MCF 10A (cell line): ENCODE results near the gene TGFB1I1. TPM values are rescaled to one million over a fixed set of nuclear protein-coding genes. Genes with fewer than 3 reads are reported as not detected.

Experiments
- BruUV-seq: library from RNA; stranded (reverse); fragments of 400-500 nt; replicated peaks from 2 replicates; lab custom pipeline; 2021; lab: Mats Ljungman, UMichigan
- CTCF ChIA-PET: fragments of 300-600 bp; sonication (Branson Sonifier 250); formaldehyde crosslinking; extraction: SDS; loops from one replicate; lab custom pipeline; 2021; ENCODE audit warnings: antibody characterized with exemption, inconsistent platforms; lab: Yijun Ruan, JAX
- POLR2A ChIA-PET: fragments of 300-600, 350-650 bp; sonication (Branson Sonifier 250); formaldehyde crosslinking; extraction: SDS; loops from one replicate; lab custom pipeline; 2020; ENCODE audit warnings: antibody characterized with exemption, inconsistent platforms; lab: Yijun Ruan, JAX
- DNase-seq: peaks from one replicate; pipeline ENCODE4 v3.0.0-alpha.2; 2018; ENCODE audit not compliant: unreplicated experiment
- H3K27ac Mint-ChIP-seq: one replicate; pipeline ENCODE4 v1.8.0; 2022; ENCODE audit warnings: mild to moderate bottlenecking, low read depth, mixed read lengths; ENCODE audit not compliant: unreplicated experiment
- H3K27me3 Mint-ChIP-seq: one replicate; pipeline ENCODE4 v1.8.0; 2022; ENCODE audit warnings: mixed read lengths; ENCODE audit not compliant: insufficient read depth, unreplicated experiment
- H3K36me3 Mint-ChIP-seq: one replicate; pipeline ENCODE4 v1.8.0; 2022; ENCODE audit warnings: mild to moderate bottlenecking, moderate library complexity, mixed read lengths; ENCODE audit not compliant: insufficient read depth, unreplicated experiment
- H3K4me1 Mint-ChIP-seq: one replicate; pipeline ENCODE4 v1.8.0; 2022; ENCODE audit warnings: mixed read lengths; ENCODE audit not compliant: insufficient read depth, unreplicated experiment
- H3K4me3 Mint-ChIP-seq: one replicate; pipeline ENCODE4 v1.8.0; 2022; ENCODE audit warnings: mild to moderate bottlenecking, moderate library complexity, mixed read lengths; ENCODE audit not compliant: unreplicated experiment
- H3K9me3 Mint-ChIP-seq: one replicate; pipeline ENCODE4 v1.8.0; 2022; ENCODE audit warnings: mixed read lengths; ENCODE audit not compliant: unreplicated experiment
- intact Hi-C: fragments of 100-400 bp; cut with micrococcal nuclease; formaldehyde crosslinking; loops from 2 replicates; pipeline ENCODE4 v1.14.1; 2022
- total RNA-seq: library from RNA; stranded (reverse); gene quantifications from 2 replicates; pipeline ENCODE4 v1.2.3, GENCODE V29; 2022
- TF ChIP-seq, protein P1 (sequence below): fragments of 200-600 bp; IDR thresholded peaks from one replicate; pipeline ENCODE4 v1.8.0; 2022; ENCODE audit warnings: antibody characterized with exemption, mild to moderate bottlenecking; ENCODE audit not compliant: unreplicated experiment

Gene TGFB1I1
- total RNA-seq, 1 experiment from 2014 or later = 14.7 TPM

GRCh38 chr16:31458844-31459686 lies 12.9 kb upstream of the TGFB1I1 start, which contains the start of gene ARMC5:
ARMC5 (plus strand) TSS chr16:31459501; CDS start chr16:31459525, 24 bp downstream.
- Mint-ChIP-seq H3K27ac (peak within 1 kb of the TSS; percentile 97), H3K4me1 (peaks cover 14% of the 10 kb centered on the region), H3K9me3 (no peaks in the 10 kb centered on the region), H3K4me3 (peak within 1 kb of the TSS; percentile 88), H3K27me3 (no peaks in the 10 kb centered on the region), H3K36me3 (peaks cover 44% of the 10 kb centered on the region)
- peak; percentile 97 for DNase-seq
- intact Hi-C loops = loop anchor here (2.0 to 10.0 kb wide), 3 partner anchors 236 to 410 kb away; a partner anchor contains a TSS
- CTCF ChIA-PET = interaction anchor here (0.6 to 8.4 kb wide), 19 partner anchors 16 to 519 kb away, joined by 3 to 65 read pairs (median 3); partner anchors contain the start of genes VKORC1, ZNF267 and ZNF843
- POLR2A ChIA-PET = interaction anchor here (0.6 to 4.9 kb wide), 33 partner anchors 8 to 564 kb away, joined by 3 to 40 read pairs (median 5); partner anchors contain the start of genes FUS, KAT8, PRSS8 and RUSF1
- TF ChIP-seq, protein P1, sequence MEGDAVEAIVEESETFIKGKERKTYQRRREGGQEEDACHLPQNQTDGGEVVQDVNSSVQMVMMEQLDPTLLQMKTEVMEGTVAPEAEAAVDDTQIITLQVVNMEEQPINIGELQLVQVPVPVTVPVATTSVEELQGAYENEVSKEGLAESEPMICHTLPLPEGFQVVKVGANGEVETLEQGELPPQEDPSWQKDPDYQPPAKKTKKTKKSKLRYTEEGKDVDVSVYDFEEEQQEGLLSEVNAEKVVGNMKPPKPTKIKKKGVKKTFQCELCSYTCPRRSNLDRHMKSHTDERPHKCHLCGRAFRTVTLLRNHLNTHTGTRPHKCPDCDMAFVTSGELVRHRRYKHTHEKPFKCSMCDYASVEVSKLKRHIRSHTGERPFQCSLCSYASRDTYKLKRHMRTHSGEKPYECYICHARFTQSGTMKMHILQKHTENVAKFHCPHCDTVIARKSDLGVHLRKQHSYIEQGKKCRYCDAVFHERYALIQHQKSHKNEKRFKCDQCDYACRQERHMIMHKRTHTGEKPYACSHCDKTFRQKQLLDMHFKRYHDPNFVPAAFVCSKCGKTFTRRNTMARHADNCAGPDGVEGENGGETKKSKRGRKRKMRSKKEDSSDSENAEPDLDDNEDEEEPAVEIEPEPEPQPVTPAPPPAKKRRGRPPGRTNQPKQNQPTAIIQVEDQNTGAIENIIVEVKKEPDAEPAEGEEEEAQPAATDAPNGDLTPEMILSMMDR = peak; percentile 38
- BruUV-seq = TSS peak; percentile 44

- BruUV-seq = no TSS peak
- H3K27me3 Mint-ChIP-seq = no peaks in the 10 kb centered on the region
- intact Hi-C loops = loop anchor here (2.0 to 10.0 kb wide), 3 partner anchors 235 to 409 kb away; a partner anchor contains a TSS
- H3K36me3 Mint-ChIP-seq = peaks cover 47% of the 10 kb centered on the region
- ChIA-PET CTCF (interaction anchor here (0.6 to 8.4 kb wide), 34 partner anchors 8 to 535 kb away, joined by 3 to 65 read pairs (median 4); partner anchors contain the start of genes FUS, HSD3B7, RUSF1 and ZNF843), POLR2A (interaction anchor here (0.6 to 4.9 kb wide), 31 partner anchors 8 to 520 kb away, joined by 3 to 40 read pairs (median 5); partner anchors contain the start of genes FUS, KAT8, PRSS8 and RUSF1)
- H3K4me3 Mint-ChIP-seq = peak overlapping the region; percentile 88
- peak overlapping the region; percentile 97 for H3K27ac Mint-ChIP-seq
- TF ChIP-seq, protein P1 = no peak
- DNase-seq = peak; percentile 99
- H3K4me1 Mint-ChIP-seq = peaks cover 14% of the 10 kb centered on the region
- no peaks in the 10 kb centered on the region for H3K9me3 Mint-ChIP-seq
These were observed 12.0 kb upstream of the TGFB1I1 start for GRCh38 chr16:31459687-31460581.

GRCh38 chr16:31460582-31461002 lies 11.4 kb upstream of the TGFB1I1 start:
- intact Hi-C loops = no loop called here
- H3K9me3 Mint-ChIP-seq = no peaks in the 10 kb centered on the region
- TF ChIP-seq, protein P1 = peak; percentile 36
- TSS peak; percentile 53 for BruUV-seq
- peak overlapping the region; percentile 97 for H3K27ac Mint-ChIP-seq
- ChIA-PET CTCF (interaction anchor here (0.6 to 8.4 kb wide), 39 partner anchors 9 to 536 kb away, joined by 3 to 65 read pairs (median 4); partner anchors contain the start of genes FUS, HSD3B7, RUSF1 and ZNF843), POLR2A (interaction anchor here (0.6 to 4.9 kb wide), 20 partner anchors 8 to 502 kb away, joined by 3 to 40 read pairs (median 8); partner anchors contain the start of genes FUS, KAT8, RUSF1 and ZNF267)
- peak overlapping the region; percentile 88 for H3K4me3 Mint-ChIP-seq
- no peaks in the 10 kb centered on the region for H3K27me3 Mint-ChIP-seq
- peaks cover 14% of the 10 kb centered on the region for H3K4me1 Mint-ChIP-seq
- H3K36me3 Mint-ChIP-seq = peaks cover 54% of the 10 kb centered on the region
- peak; percentile 58 for DNase-seq
